HepG2 (cell line): Measurements from ENCODE around the gene CRHR1. TPM values are rescaled to one million over a fixed set of nuclear protein-coding genes. Genes with fewer than 3 reads are reported as not detected.

Experiments
- ATAC-seq: fragments of 200-7000 bp; cut with Tn5 transposase; 3 replicates; pipeline ENCODE4 v1.9.1; 2020; ENCODE audit warnings: mild to moderate bottlenecking, moderate library complexity
- BruUV-seq: library from RNA; stranded (reverse); fragments of 400-500 nt; replicated peaks from 2 replicates; lab custom pipeline; 2021; lab: Mats Ljungman, UMichigan
- CTCF ChIA-PET: fragments of 300-600 bp; formaldehyde crosslinking; extraction: SDS; loops from one replicate; lab custom pipeline; 2021; ENCODE audit warnings: low total read pairs, inconsistent platforms, low intra/inter-chr PET ratio; lab: Yijun Ruan, JAX
- POLR2A ChIA-PET: fragments of 350-600 bp; sonication (Branson Sonifier 250); formaldehyde crosslinking; loops from one replicate; lab custom pipeline; 2020; ENCODE audit warnings: antibody characterized with exemption, inconsistent platforms; lab: Yijun Ruan, JAX
- DNase-seq: peaks from one replicate; pipeline ENCODE4 v3.0.0-alpha.2; 2015; ENCODE audit warnings: low spot score
- FAIRE-seq: peaks from 3 replicates; lab custom pipeline; 2011; peaks lifted over from hg19 to GRCh38; lab: Jason Lieb, UNC
- H2AFZ ChIP-seq: one replicate; pipeline ENCODE4 v1.6.1; 2011; ENCODE audit warnings: low read length, inconsistent platforms
- H3K27ac ChIP-seq: fragments of 300-600 bp; 3 replicates; pipeline ENCODE4 v1.8.0; 2011; ENCODE audit warnings: mixed run types, mild to moderate bottlenecking, mixed read lengths, low read length, inconsistent platforms; ENCODE audit not compliant: insufficient read depth; ENCODE audit errors: extremely low read length
- H3K27me3 ChIP-seq, 2 experiments: fragments of 200-600 bp in 1 of 2; 2 replicates in 1 of 2; 3 replicates in 1 of 2; pipeline versions ENCODE4 v1.6.0 to v1.8.0; 2011; ENCODE audit warnings: low read length in 2 of 2, mild to moderate bottlenecking in 2 of 2, moderate library complexity in 2 of 2, inconsistent platforms in 1 of 2; ENCODE audit not compliant: insufficient read depth in 2 of 2, control insufficient read depth in 1 of 2
- H3K36me3 ChIP-seq, 2 experiments: fragments of 200-600 bp in 1 of 2; replicated peaks in 1 of 2; 2 replicates in 1 of 2; 3 replicates in 1 of 2; pipeline versions ENCODE4 v1.5.1 to v1.8.0; 2011; ENCODE audit warnings: low read length in 2 of 2, inconsistent platforms in 1 of 2; ENCODE audit not compliant: insufficient read depth in 2 of 2, control insufficient read depth in 1 of 2
- H3K4me1 ChIP-seq: 2 replicates; pipeline ENCODE4 v1.5.1; 2012; ENCODE audit warnings: low read length, inconsistent platforms; ENCODE audit not compliant: insufficient read depth
- H3K4me2 ChIP-seq: 2 replicates; pipeline ENCODE4 v1.6.0; 2011; ENCODE audit warnings: low read depth, low read length, inconsistent platforms
- H3K4me3 ChIP-seq, 3 experiments: fragments of 200-600 bp in 1 of 3; sonication (generic), shearing (Covaris generic) in 1 of 3; replicated peaks in 1 of 3; 2 replicates each; pipeline ENCODE4 v1.5.1; 2011 to 2016; ENCODE audit warnings: low read length in 3 of 3, inconsistent platforms in 2 of 3, low read depth in 2 of 3, mild to moderate bottlenecking in 2 of 3, control low read depth in 1 of 3, mixed read lengths in 1 of 3; ENCODE audit not compliant: insufficient read depth in 1 of 3
- H3K79me2 ChIP-seq: one replicate; pipeline ENCODE4 v1.6.1; 2011; ENCODE audit warnings: low read length, inconsistent platforms; ENCODE audit not compliant: insufficient read depth
- H3K9ac ChIP-seq: 2 replicates; pipeline ENCODE4 v1.6.0; 2011; ENCODE audit warnings: mild to moderate bottlenecking, low read depth, low read length, inconsistent platforms; ENCODE audit not compliant: insufficient read depth
- H3K9me3 ChIP-seq: 2 replicates; pipeline ENCODE4 v1.5.1; 2012; ENCODE audit warnings: mild to moderate bottlenecking, low read length
- H4K20me1 ChIP-seq: 2 replicates; pipeline ENCODE4 v1.6.0; 2011; ENCODE audit warnings: inconsistent platforms, mild to moderate bottlenecking, low read length, moderate library complexity; ENCODE audit not compliant: insufficient read depth
- ARNT ChIP-seq: fragments of 450-650 bp; IDR thresholded peaks from 2 replicates; pipeline ENCODE4 v1.6.1; 2017
- ATF1 ChIP-seq: IDR thresholded peaks from 2 replicates; pipeline ENCODE4 v1.6.1; 2016; ENCODE audit warnings: mild to moderate bottlenecking, control low read depth
- BCL3 ChIP-seq: sonication (generic); formaldehyde crosslinking; IDR thresholded peaks from 2 replicates; pipeline ENCODE4 v1.5.1; 2020; ENCODE audit warnings: mild to moderate bottlenecking, missing genetic modification reagents, moderate library complexity
- NFRKB ChIP-seq: fragments of 450-650 bp; IDR thresholded peaks from 2 replicates; pipeline ENCODE4 v1.6.1; 2017
- NRL ChIP-seq: sonication (generic); formaldehyde crosslinking; IDR thresholded peaks from 2 replicates; pipeline ENCODE4 v1.5.0; 2020; ENCODE audit warnings: missing genetic modification reagents, mild to moderate bottlenecking, moderate library complexity, borderline replicate concordance
- RARG ChIP-seq: sonication (generic); formaldehyde crosslinking; IDR thresholded peaks from 2 replicates; pipeline ENCODE4 v1.4.0; 2020; ENCODE audit warnings: low read depth, mild to moderate bottlenecking, missing genetic modification reagents
- ZBTB7B ChIP-seq: sonication (generic); formaldehyde crosslinking; IDR thresholded peaks from 2 replicates; pipeline ENCODE4 v1.4.0; 2020; ENCODE audit warnings: missing genetic modification reagents
- ZMYM3 ChIP-seq: sonication (generic); formaldehyde crosslinking; IDR thresholded peaks from 2 replicates; pipeline ENCODE4 v1.5.1; 2020; ENCODE audit warnings: mild to moderate bottlenecking, missing genetic modification reagents
- ZNF441 ChIP-seq: sonication (generic); formaldehyde crosslinking; IDR thresholded peaks from 2 replicates; pipeline ENCODE4 v1.7.0; 2021; ENCODE audit warnings: missing genetic modification reagents, borderline replicate concordance
- ZNF530 ChIP-seq: sonication (generic); formaldehyde crosslinking; IDR thresholded peaks from 2 replicates; pipeline ENCODE4 v1.5.0; 2020; ENCODE audit warnings: low read depth, mild to moderate bottlenecking, missing genetic modification reagents
- ZSCAN22 ChIP-seq: sonication (generic); formaldehyde crosslinking; IDR thresholded peaks from 2 replicates; pipeline ENCODE4 v1.4.0; 2020; ENCODE audit warnings: mild to moderate bottlenecking, missing genetic modification reagents
- WGBS: methylation state at CpG from one replicate; pipeline ENCODE4 v1.1.6; 2017; ENCODE audit warnings: low lambda C conversion rate; 5-methylcytosine and 5-hydroxymethylcytosine counted together
- in situ Hi-C: cut with HindIII; loops from 2 replicates; pipeline ENCODE4 v1.10.0; 2017; ENCODE audit warnings: low pct_unique_long_range_greater_than_20kb; ENCODE audit not compliant: extremely low pct_ligation_motif_present
- intact Hi-C: fragments of 100-400 bp; cut with micrococcal nuclease; formaldehyde crosslinking; loops from one replicate; pipeline ENCODE4 v1.10.0; 2022; ENCODE audit not compliant: unreplicated experiment
- polyA plus RNA-seq, 8 experiments: library from polyadenylated mRNA; depleted of rRNA in 3 of 8; stranded (reverse) in 7 of 8; unstranded in 1 of 8; fragments of >200 nt; fragmentation: Illumina TruSeq in 4 of 8; extraction: Trizol in 4 of 8; gene quantifications; 2 replicates each; pipeline versions ENCODE4 v1.2.1 to v1.2.3, GENCODE V29; 2011 to 2016; ENCODE audit warnings: low read depth in 4 of 8, missing spikeins in 1 of 8, mixed read lengths in 1 of 8; ENCODE audit not compliant: insufficient read depth in 1 of 8
- total RNA-seq, 5 experiments: library from RNA; depleted of rRNA; stranded (reverse); fragments of >200 nt; fragmentation: Illumina TruSeq; extraction: Trizol; gene quantifications; 2 replicates each; pipeline ENCODE4 v1.2.3, GENCODE V29; 2016; ENCODE audit warnings: low read depth in 1 of 5
- TF ChIP-seq, protein P1 (sequence below): fragments of 450-650 bp; IDR thresholded peaks from 2 replicates; pipeline ENCODE4 v1.6.1; 2016
- TF ChIP-seq, protein P2 (sequence below): fragments of 450-650 bp; IDR thresholded peaks from 2 replicates; pipeline ENCODE4 v1.6.1; 2017
- TF ChIP-seq, protein P3 (sequence below): sonication (generic); formaldehyde crosslinking; IDR thresholded peaks from 2 replicates; pipeline ENCODE4 v1.8.1; 2023; ENCODE audit warnings: mild to moderate bottlenecking, inconsistent platforms, moderate library complexity, missing genetic modification reagents, borderline replicate concordance

The CRHR1 gene
- total and polyA plus RNA-seq, 2 of the 13 experiments (the other 11 are each of a cell fraction or from before 2014, with no cell fraction given): not detected

GRCh38 chr17:45836047-45837044 lies 52.2 kb downstream of the CRHR1 start:
- WGBS: 4% methylated on average over 14 of the region's 20 CpGs
- ATAC-seq: peak; percentile 7; the same call in 1 of the 3 replicates

DNA sequence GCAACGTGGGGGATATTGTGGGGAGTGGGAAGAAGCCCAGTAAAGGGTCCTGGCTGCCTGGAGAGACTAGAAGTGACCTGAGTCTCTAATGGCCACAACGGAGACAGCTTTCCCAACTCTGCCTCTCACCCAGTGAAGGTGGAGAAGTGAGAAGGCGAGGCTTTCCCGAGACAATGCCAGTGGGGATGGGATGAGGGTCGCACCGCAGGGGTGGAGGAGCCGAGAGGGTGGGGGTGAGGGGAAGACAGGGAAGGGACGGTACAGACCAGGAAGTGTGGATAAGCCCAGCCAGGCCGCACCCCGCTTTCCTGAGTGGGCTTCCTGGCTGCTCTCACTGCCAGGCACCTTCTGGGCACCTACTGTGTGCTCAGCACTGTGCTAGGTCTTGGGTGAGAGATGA lies 53.1 kb downstream of the CRHR1 start:
- BruUV-seq: no TSS peak
- no peak overlapping the region for H2AFZ ChIP-seq
- H3K36me3 ChIP-seq: no peaks in the 10 kb centered on the region
- H4K20me1 ChIP-seq: no peaks in the 10 kb centered on the region
- no peak overlapping the region for H3K4me3 ChIP-seq
- intact Hi-C loops: no loop called here
- H3K4me1 ChIP-seq: no peaks in the 10 kb centered on the region
- FAIRE-seq: no peak
- peaks cover 21 to 84% of the 10 kb centered on the region in 2 experiments for H3K27me3 ChIP-seq
- no peaks in the 10 kb centered on the region for H3K9me3 ChIP-seq
- no peak overlapping the region for H3K27ac ChIP-seq
- DNase-seq: no peak
- POLR2A ChIA-PET: no interaction called here
- no peak overlapping the region for H3K9ac ChIP-seq
- 20% methylated on average over 10 of the region's 10 CpGs for WGBS
- H3K79me2 ChIP-seq: no peaks in the 10 kb centered on the region
- in situ Hi-C loops: no loop called here
- no peak overlapping the region for H3K4me2 ChIP-seq
- CTCF ChIA-PET: no interaction called here
- ATAC-seq: no peak
- TF ChIP-seq NFRKB: no peak
- no peak for TF ChIP-seq ZNF441
- TF ChIP-seq ZBTB7B (CRISPR knock-in tag): no peak
- TF ChIP-seq, protein P1, sequence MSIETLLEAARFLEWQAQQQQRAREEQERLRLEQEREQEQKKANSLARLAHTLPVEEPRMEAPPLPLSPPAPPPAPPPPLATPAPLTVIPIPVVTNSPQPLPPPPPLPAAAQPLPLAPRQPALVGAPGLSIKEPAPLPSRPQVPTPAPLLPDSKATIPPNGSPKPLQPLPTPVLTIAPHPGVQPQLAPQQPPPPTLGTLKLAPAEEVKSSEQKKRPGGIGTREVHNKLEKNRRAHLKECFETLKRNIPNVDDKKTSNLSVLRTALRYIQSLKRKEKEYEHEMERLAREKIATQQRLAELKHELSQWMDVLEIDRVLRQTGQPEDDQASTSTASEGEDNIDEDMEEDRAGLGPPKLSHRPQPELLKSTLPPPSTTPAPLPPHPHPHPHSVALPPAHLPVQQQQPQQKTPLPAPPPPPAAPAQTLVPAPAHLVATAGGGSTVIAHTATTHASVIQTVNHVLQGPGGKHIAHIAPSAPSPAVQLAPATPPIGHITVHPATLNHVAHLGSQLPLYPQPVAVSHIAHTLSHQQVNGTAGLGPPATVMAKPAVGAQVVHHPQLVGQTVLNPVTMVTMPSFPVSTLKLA: no peak
- TF ChIP-seq NRL (CRISPR knock-in tag): no peak
- no peak for TF ChIP-seq RARG
- TF ChIP-seq ATF1: no peak
- TF ChIP-seq BCL3 (CRISPR knock-in tag): no peak
- TF ChIP-seq, protein P2, sequence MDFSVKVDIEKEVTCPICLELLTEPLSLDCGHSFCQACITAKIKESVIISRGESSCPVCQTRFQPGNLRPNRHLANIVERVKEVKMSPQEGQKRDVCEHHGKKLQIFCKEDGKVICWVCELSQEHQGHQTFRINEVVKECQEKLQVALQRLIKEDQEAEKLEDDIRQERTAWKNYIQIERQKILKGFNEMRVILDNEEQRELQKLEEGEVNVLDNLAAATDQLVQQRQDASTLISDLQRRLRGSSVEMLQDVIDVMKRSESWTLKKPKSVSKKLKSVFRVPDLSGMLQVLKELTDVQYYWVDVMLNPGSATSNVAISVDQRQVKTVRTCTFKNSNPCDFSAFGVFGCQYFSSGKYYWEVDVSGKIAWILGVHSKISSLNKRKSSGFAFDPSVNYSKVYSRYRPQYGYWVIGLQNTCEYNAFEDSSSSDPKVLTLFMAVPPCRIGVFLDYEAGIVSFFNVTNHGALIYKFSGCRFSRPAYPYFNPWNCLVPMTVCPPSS: no peak

More at GRCh38 chr17:45836047-45837044, 52.2 kb downstream of the CRHR1 start:
- H3K9me3 ChIP-seq: no peaks in the 10 kb centered on the region
- H3K36me3 ChIP-seq: no peaks in the 10 kb centered on the region
- FAIRE-seq (no peak), DNase-seq (no peak)
- no peak overlapping the region for H3K27ac ChIP-seq
- no peak overlapping the region for H3K4me2 ChIP-seq
- no peak for TF ChIP-seq ZMYM3
- no peak for TF ChIP-seq ZSCAN22 (CRISPR knock-in tag)
- no peak for TF ChIP-seq ZNF530
- TF ChIP-seq, protein P3, sequence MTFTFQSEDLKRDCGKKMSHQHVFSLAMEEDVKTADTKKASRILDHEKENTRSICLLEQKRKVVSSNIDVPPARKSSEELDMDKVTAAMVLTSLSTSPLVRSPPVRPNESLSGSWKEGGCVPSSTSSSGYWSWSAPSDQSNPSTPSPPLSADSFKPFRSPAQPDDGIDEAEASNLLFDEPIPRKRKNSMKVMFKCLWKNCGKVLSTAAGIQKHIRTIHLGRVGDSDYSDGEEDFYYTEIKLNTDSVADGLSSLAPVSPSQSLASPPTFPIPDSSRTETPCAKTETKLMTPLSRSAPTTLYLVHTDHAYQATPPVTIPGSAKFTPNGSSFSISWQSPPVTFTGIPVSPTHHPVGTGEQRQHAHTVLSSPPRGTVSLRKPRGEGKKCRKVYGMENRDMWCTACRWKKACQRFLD (CRISPR knock-in tag): no peak
- TF ChIP-seq ARNT: no peak
- no peak overlapping the region for H2AFZ ChIP-seq
- ChIA-PET CTCF (no interaction called here), POLR2A (no interaction called here)
- in situ Hi-C loops (no loop called here), intact Hi-C loops (no loop called here)
- no peak overlapping the region for H3K9ac ChIP-seq
- H4K20me1 ChIP-seq: no peaks in the 10 kb centered on the region
- H3K27me3 ChIP-seq: peaks cover 17 to 79% of the 10 kb centered on the region in 2 experiments
- no TSS peak for BruUV-seq
- no peaks in the 10 kb centered on the region for H3K79me2 ChIP-seq
- H3K4me1 ChIP-seq: no peaks in the 10 kb centered on the region
- no peak overlapping the region for H3K4me3 ChIP-seq
